CD14-positive monocyte (primary cell): Measurements from ENCODE around the gene SPATS2. TPM values are rescaled to one million over a fixed set of nuclear protein-coding genes. Genes with fewer than 3 reads are reported as not detected.

Source experiments
- DNase-seq, 3 donors: peaks; one replicate each; pipeline ENCODE4 v3.0.0-alpha.2; 2011 to 2022
- H2AFZ ChIP-seq: 2 replicates; pipeline ENCODE4 v1.6.0; 2012; ENCODE audit warnings: mild to moderate bottlenecking, low read depth, low read length, inconsistent platforms; ENCODE audit not compliant: insufficient read depth, poor library complexity, severe bottlenecking
- H3K27ac ChIP-seq, 2 donors: 1 replicate in 1 of 2; 2 replicates in 1 of 2; pipeline ENCODE4 v1.5.1; 2012 to 2013; ENCODE audit warnings: low read length in 2 of 2, control low read depth in 1 of 2, inconsistent platforms in 1 of 2, low read depth in 1 of 2, mild to moderate bottlenecking in 1 of 2
- H3K27me3 ChIP-seq, 2 donors: one replicate each; pipeline versions ENCODE4 v1.6.0 to v1.6.1; 2011 to 2013; ENCODE audit warnings: low read length in 2 of 2; ENCODE audit not compliant: control insufficient read depth in 2 of 2, insufficient read depth in 2 of 2
- H3K36me3 ChIP-seq, 2 donors: replicated peaks in 1 of 2; 1 replicate in 1 of 2; 2 replicates in 1 of 2; pipeline versions ENCODE4 v1.5.1 to v1.6.1; 2012 to 2013; ENCODE audit warnings: low read length in 2 of 2, control low read depth in 1 of 2, inconsistent platforms in 1 of 2, mild to moderate bottlenecking in 1 of 2; ENCODE audit not compliant: insufficient read depth in 2 of 2, control insufficient read depth in 1 of 2
- H3K4me1 ChIP-seq, 2 donors: 1 replicate in 1 of 2; 2 replicates in 1 of 2; pipeline versions ENCODE4 v1.5.1 to v1.6.1; 2012 to 2013; ENCODE audit warnings: low read length in 2 of 2, control low read depth in 1 of 2, inconsistent platforms in 1 of 2, mild to moderate bottlenecking in 1 of 2, moderate library complexity in 1 of 2; ENCODE audit not compliant: insufficient read depth in 2 of 2, control insufficient read depth in 1 of 2
- H3K4me2 ChIP-seq: replicated peaks from 2 replicates; pipeline ENCODE3; 2012; ENCODE audit warnings: low read length, moderate library complexity, mild to moderate bottlenecking; ENCODE audit not compliant: poor library complexity, severe bottlenecking; ENCODE audit errors: extremely low read depth
- H3K4me3 ChIP-seq, 3 experiments: fragments of 200-600 bp in 1 of 3; sonication (generic) in 1 of 3; replicated peaks in 1 of 3; 1 replicate in 2 of 3; 2 replicates in 1 of 3; pipeline ENCODE4 v1.5.1; 2011 to 2013; ENCODE audit warnings: low read length in 3 of 3, mild to moderate bottlenecking in 3 of 3, control low read depth in 2 of 3, low read depth in 2 of 3, inconsistent platforms in 1 of 3, moderate library complexity in 1 of 3
- H3K79me2 ChIP-seq: 2 replicates; pipeline ENCODE4 v1.6.0; 2012; ENCODE audit warnings: mild to moderate bottlenecking, control low read depth, inconsistent platforms, low read length, moderate library complexity; ENCODE audit not compliant: insufficient read depth
- H3K9ac ChIP-seq: 2 replicates; pipeline ENCODE4 v1.6.0; 2017; ENCODE audit warnings: low read length, mild to moderate bottlenecking; ENCODE audit not compliant: insufficient read depth, poor library complexity, severe bottlenecking
- H3K9me3 ChIP-seq, 2 donors: replicated peaks in 1 of 2; 1 replicate in 1 of 2; 2 replicates in 1 of 2; pipeline versions ENCODE4 v1.5.1 to v1.6.1; 2012 to 2013; ENCODE audit warnings: low read length in 2 of 2, control low read depth in 1 of 2; ENCODE audit not compliant: control insufficient read depth in 1 of 2, insufficient read depth in 1 of 2
- H4K20me1 ChIP-seq: 2 replicates; pipeline ENCODE4 v1.6.0; 2012; ENCODE audit warnings: mild to moderate bottlenecking, low read length, control low read depth, moderate library complexity; ENCODE audit not compliant: insufficient read depth
- H3K27ac Mint-ChIP-seq, 7 donors: one replicate each; pipeline ENCODE4 v1.8.0; 2020; ENCODE audit warnings: mild to moderate bottlenecking in 7 of 7, mixed read lengths in 7 of 7, moderate library complexity in 6 of 7, inconsistent platforms in 2 of 7
- H3K27me3 Mint-ChIP-seq, 3 donors: one replicate each; pipeline ENCODE4 v1.8.0; 2021 to 2022; ENCODE audit warnings: low read depth in 3 of 3, mild to moderate bottlenecking in 3 of 3, mixed read lengths in 3 of 3, moderate library complexity in 3 of 3, inconsistent platforms in 1 of 3
- H3K36me3 Mint-ChIP-seq, 2 donors: one replicate each; pipeline ENCODE4 v1.8.0; 2020; ENCODE audit warnings: mixed read lengths in 2 of 2, inconsistent platforms in 1 of 2, mild to moderate bottlenecking in 1 of 2
- H3K4me1 Mint-ChIP-seq: one replicate; pipeline ENCODE4 v1.8.0; 2020; ENCODE audit warnings: mild to moderate bottlenecking, mixed read lengths
- H3K4me3 Mint-ChIP-seq, 2 donors: one replicate each; pipeline ENCODE4 v1.8.0; 2020; ENCODE audit warnings: mild to moderate bottlenecking in 2 of 2, mixed read lengths in 2 of 2, moderate library complexity in 1 of 2
- H3K9me3 Mint-ChIP-seq, 7 donors: one replicate each; pipeline ENCODE4 v1.8.0; 2020 to 2022; ENCODE audit warnings: mixed read lengths in 7 of 7, mild to moderate bottlenecking in 6 of 7, moderate library complexity in 6 of 7, inconsistent platforms in 2 of 7
- CTCF ChIP-seq: fragments of 200-600 bp; IDR thresholded peaks from one replicate; pipeline ENCODE4 v1.8.0; 2022; ENCODE audit warnings: antibody characterized with exemption, mild to moderate bottlenecking
- WGBS: methylation state at CpG from one replicate; pipeline ENCODE4 v1.1.5; 2013; ENCODE audit warnings: missing lambda C conversion rate; ENCODE audit not compliant: insufficient coverage; 5-methylcytosine and 5-hydroxymethylcytosine counted together
- intact Hi-C, 2 donors: fragments of 100-400 bp; cut with micrococcal nuclease; formaldehyde crosslinking; loops; one replicate each; pipeline versions ENCODE4 v1.15.0 to v1.15.1; 2023
- polyA plus RNA-seq, 3 donors: library from polyadenylated mRNA; depleted of rRNA in 1 of 3; unstranded in 2 of 3; stranded (reverse) in 1 of 3; fragments of 300-500 nt in 2 of 3; fragments of >200 nt in 1 of 3; fragmentation: Illumina TruSeq in 2 of 3; gene quantifications; 1 replicate in 2 of 3; 2 replicates in 1 of 3; pipeline ENCODE4 v1.2.3, GENCODE V29; 2012 to 2021

SPATS2 gene
- polyA plus RNA-seq, 3 donors: 1.1 to 3.2 (median 1.8) TPM

DNA sequence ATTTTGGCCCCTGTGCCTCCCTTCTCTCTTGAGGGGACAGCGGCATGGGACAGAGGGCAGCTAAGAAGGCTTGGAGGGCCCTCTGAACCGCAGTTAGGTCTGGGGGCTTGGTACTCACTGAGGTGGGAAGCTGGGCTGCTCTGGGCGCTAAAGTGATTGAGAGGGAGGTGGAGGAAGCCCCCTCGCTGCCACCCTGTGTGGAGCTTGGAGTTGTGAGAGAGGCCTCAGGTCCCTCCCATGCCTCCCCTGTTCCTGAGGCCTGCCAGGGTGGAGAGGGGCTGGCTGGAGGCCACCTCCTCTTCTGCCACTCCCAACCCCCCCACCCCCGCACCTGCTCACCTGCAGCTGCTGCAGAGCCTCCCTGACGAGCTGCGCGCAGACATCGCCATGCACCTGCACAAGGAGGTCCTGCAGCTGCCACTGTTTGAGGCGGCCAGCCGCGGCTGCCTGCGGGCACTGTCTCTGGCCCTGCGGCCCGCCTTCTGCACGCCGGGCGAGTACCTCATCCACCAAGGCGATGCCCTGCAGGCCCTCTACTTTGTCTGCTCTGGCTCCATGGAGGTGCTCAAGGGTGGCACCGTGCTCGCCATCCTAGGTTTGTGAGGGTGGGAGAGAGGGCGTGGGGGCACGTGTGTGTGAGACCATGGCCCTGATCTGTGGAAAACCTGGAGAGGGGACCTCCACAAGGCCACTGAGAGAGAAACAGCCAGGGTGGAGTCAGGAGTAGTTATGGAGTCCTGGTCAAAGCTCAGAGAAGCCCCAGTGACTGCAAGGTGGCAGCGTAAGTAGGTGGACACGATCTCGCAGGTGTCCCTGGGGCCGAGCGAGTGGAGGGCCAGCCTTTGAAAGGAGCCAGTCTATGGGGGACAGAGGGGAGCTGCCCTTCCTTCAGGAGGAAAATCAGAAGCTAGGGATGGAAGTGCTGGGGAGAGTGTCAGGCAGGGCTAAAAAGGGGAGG lies 182.8 kb downstream of the SPATS2 start:
- no peaks in the 10 kb centered on the region for H4K20me1 ChIP-seq
- H3K4me1 ChIP-seq: peaks cover 11 to 12% of the 10 kb centered on the region in 2 donors
- intact Hi-C loops: no loop called here
- H2AFZ ChIP-seq: no peak overlapping the region
- no peaks in the 10 kb centered on the region for H3K36me3 ChIP-seq
- 97% methylated on average over 19 of the region's 28 CpGs for WGBS
- no peak overlapping the region for H3K27ac ChIP-seq
- Mint-ChIP-seq H3K27me3 (peaks cover 49 to 69% (median 58%) of the 10 kb centered on the region in 3 donors), H3K27ac (peak overlapping the region in 1 of 7 donors; percentile 37), H3K9me3 (peaks cover 0 to 4% (median 1%) of the 10 kb centered on the region in 7 donors), H3K4me3 (peak overlapping the region in 1 of 2 donors; percentile 92), H3K36me3 (peaks cover 0 to 4% of the 10 kb centered on the region in 2 donors), H3K4me1 (peaks cover 12% of the 10 kb centered on the region)
- no peak overlapping the region for H3K4me3 ChIP-seq
- peaks cover 4 to 43% of the 10 kb centered on the region in 2 donors for H3K27me3 ChIP-seq
- no peak for DNase-seq
- H3K9ac ChIP-seq: no peak overlapping the region
- H3K4me2 ChIP-seq: no peak overlapping the region
- no peaks in the 10 kb centered on the region for H3K9me3 ChIP-seq
- no peak for TF ChIP-seq CTCF
- no peaks in the 10 kb centered on the region for H3K79me2 ChIP-seq

- Histone ChIP-seq H3K4me3 (no peak overlapping the region), H3K36me3 (peaks cover 0 to 3% of the 10 kb centered on the region in 2 donors), H2AFZ (no peak overlapping the region), H3K4me1 (peaks cover 11 to 12% of the 10 kb centered on the region in 2 donors), H3K27ac (no peak overlapping the region), H3K9ac (no peak overlapping the region), H3K9me3 (no peaks in the 10 kb centered on the region), H3K79me2 (no peaks in the 10 kb centered on the region), H4K20me1 (no peaks in the 10 kb centered on the region), H3K27me3 (peaks cover 4 to 42% of the 10 kb centered on the region in 2 donors), H3K4me2 (no peak overlapping the region)
- Mint-ChIP-seq H3K4me1 (peaks cover 12% of the 10 kb centered on the region), H3K36me3 (peaks cover under 1 to 4% of the 10 kb centered on the region in 2 donors), H3K4me3 (peak overlapping the region in 1 of 2 donors; percentile 57), H3K9me3 (peaks cover 0 to 4% (median 1%) of the 10 kb centered on the region in 7 donors), H3K27me3 (peaks cover 48 to 62% (median 55%) of the 10 kb centered on the region in 3 donors), H3K27ac (no peak overlapping the region)
- no peak for DNase-seq
- intact Hi-C loops: no loop called here
- no peak for TF ChIP-seq CTCF
- no CpG with 5 or more reads among the region's 6 CpGs for WGBS
Measured at GRCh38 chr12:49550693-49551252, 183.5 kb downstream of the SPATS2 start.
